Activated CD8-positive, alpha-beta memory T cell treated with anti-CD3 and anti-CD28 coated beads for 36 hours (primary cell): Measurements from ENCODE around the gene MND1. TPM values are rescaled to one million over a fixed set of nuclear protein-coding genes. Genes with fewer than 3 reads are reported as not detected.

Experiments
- CTCF ChIA-PET: fragments of 350-600 bp; sonication (Branson Sonifier 250); formaldehyde crosslinking; loops from one replicate; lab custom pipeline; 2021; ENCODE audit warnings: antibody characterized with exemption; lab: Charles Lee
- POLR2A ChIA-PET: fragments of 350-600 bp; sonication (Branson Sonifier 250); formaldehyde crosslinking; loops from one replicate; lab custom pipeline; 2021; ENCODE audit warnings: antibody characterized with exemption; lab: Charles Lee
- total RNA-seq, 2 experiments: library from RNA; stranded (reverse); gene quantifications; one replicate each; pipeline ENCODE4 v1.2.3, GENCODE V29; 2021

MND1 gene
- total RNA-seq, 2 experiments from 2014 or later: 24.3 to 25.1 TPM

GRCh38 chr4:153427363-153428071 is 83.0 kb downstream of the MND1 start:
- CTCF ChIA-PET: no interaction called here
- POLR2A ChIA-PET: no interaction called here

GRCh38 chr4:153428941-153429475 is 84.5 kb downstream of the MND1 start:
- POLR2A ChIA-PET: interaction anchor here (0.7 kb wide), 1 partner anchor 80 kb away, joined by 3 read pairs; no protein-coding TSS in a partner anchor
- CTCF ChIA-PET: no interaction called here

GRCh38 chr4:153432965-153433753 is 88.7 kb downstream of the MND1 start:
- POLR2A ChIA-PET: interaction anchor here (0.7 to 1.0 kb wide), 4 partner anchors 33 to 368 kb away, joined by 3 to 4 read pairs (median 3); no protein-coding TSS in a partner anchor
- CTCF ChIA-PET: interaction anchor here (0.6 to 1.9 kb wide), 13 partner anchors 35 to 210 kb away, joined by 3 to 6 read pairs (median 3); partner anchors contain the start of gene MND1

GRCh38 chr4:153433754-153434105 is 89.2 kb downstream of the MND1 start:
- ChIA-PET CTCF (interaction anchor here (1.3 to 1.9 kb wide), 5 partner anchors 34 to 107 kb away, joined by 3 to 5 read pairs (median 3); no protein-coding TSS in a partner anchor), POLR2A (no interaction called here)

- ChIA-PET CTCF (interaction anchor here (1.6 to 1.9 kb wide), 2 partner anchors 54 to 107 kb away, joined by 3 to 5 read pairs; no protein-coding TSS in a partner anchor), POLR2A (no interaction called here)
Observed at GRCh38 chr4:153434190-153434589, 89.7 kb downstream of the MND1 start.

GRCh38 chr4:153438916-153439756 is 94.6 kb downstream of the MND1 start:
- ChIA-PET POLR2A (interaction anchor here (0.7 kb wide), 1 partner anchor 27 kb away, joined by 8 read pairs; the partner anchor contains the start of gene TMEM131L), CTCF (interaction anchor here (0.7 to 1.7 kb wide), 5 partner anchors 26 to 657 kb away, joined by 3 to 5 read pairs (median 4); partner anchors contain the start of gene TMEM131L)

GRCh38 chr4:153439831-153440230 is 95.3 kb downstream of the MND1 start:
- POLR2A ChIA-PET: no interaction called here
- CTCF ChIA-PET: interaction anchor here (0.7 to 1.7 kb wide), 3 partner anchors 30 to 658 kb away, joined by 3 to 4 read pairs (median 4); no protein-coding TSS in a partner anchor

GRCh38 chr4:153440475-153440874 is 96.0 kb downstream of the MND1 start:
- ChIA-PET POLR2A (interaction anchor here (0.6 kb wide), 1 partner anchor 25 kb away, joined by 5 read pairs; no protein-coding TSS in a partner anchor), CTCF (no interaction called here)

GRCh38 chr4:153447175-153447905 is 102.9 kb downstream of the MND1 start:
- ChIA-PET CTCF (interaction anchor here (0.7 to 1.4 kb wide), 2 partner anchors 25 to 52 kb away, joined by 3 read pairs; no protein-coding TSS in a partner anchor), POLR2A (interaction anchor here (0.7 kb wide), 1 partner anchor 910 kb away, joined by 3 read pairs; no protein-coding TSS in a partner anchor)

- POLR2A ChIA-PET: no interaction called here
Observed at GRCh38 chr4:153448003-153448731, 103.7 kb downstream of the MND1 start.

GRCh38 chr4:153449338-153449737 is 104.8 kb downstream of the MND1 start:
- ChIA-PET POLR2A (no interaction called here), CTCF (interaction anchor here (1.1 to 1.2 kb wide), 2 partner anchors 13 to 125 kb away, joined by 3 read pairs; no protein-coding TSS in a partner anchor)

More at GRCh38 chr4:153448003-153448731, 103.7 kb downstream of the MND1 start:
- CTCF ChIA-PET: interaction anchor here (0.7 to 1.2 kb wide), 2 partner anchors 12 to 51 kb away, joined by 3 read pairs; no protein-coding TSS in a partner anchor

- ChIA-PET POLR2A (no interaction called here), CTCF (interaction anchor here (1.5 kb wide), 1 partner anchor 15 kb away, joined by 3 read pairs; no protein-coding TSS in a partner anchor)
Observed at GRCh38 chr4:153450544-153450917, 106.0 kb downstream of the MND1 start.

GRCh38 chr4:153451145-153451544 is 106.7 kb downstream of the MND1 start:
- ChIA-PET CTCF (interaction anchor here (1.5 kb wide), 1 partner anchor 14 kb away, joined by 3 read pairs; no protein-coding TSS in a partner anchor), POLR2A (interaction anchor here (1.3 kb wide), 1 partner anchor 15 kb away, joined by 3 read pairs; the partner anchor contains the start of gene TMEM131L)

GRCh38 chr4:153451911-153452657 is 107.6 kb downstream of the MND1 start:
- ChIA-PET POLR2A (interaction anchor here (1.3 kb wide), 1 partner anchor 14 kb away, joined by 3 read pairs; the partner anchor contains the start of gene TMEM131L), CTCF (no interaction called here)

- CTCF ChIA-PET: no interaction called here
- POLR2A ChIA-PET: no interaction called here
Observed at GRCh38 chr4:153452658-153453378, 108.3 kb downstream of the MND1 start.
